GM21786 (cell line): ENCODE measurements around the gene LRRC28.

Experiments
- ATAC-seq: cut with Tn5 transposase; IDR thresholded peaks from one replicate; pipeline ENCODE4 v1.9.1; 2021; ENCODE audit not compliant: unreplicated experiment

The LRRC28 gene

DNA sequence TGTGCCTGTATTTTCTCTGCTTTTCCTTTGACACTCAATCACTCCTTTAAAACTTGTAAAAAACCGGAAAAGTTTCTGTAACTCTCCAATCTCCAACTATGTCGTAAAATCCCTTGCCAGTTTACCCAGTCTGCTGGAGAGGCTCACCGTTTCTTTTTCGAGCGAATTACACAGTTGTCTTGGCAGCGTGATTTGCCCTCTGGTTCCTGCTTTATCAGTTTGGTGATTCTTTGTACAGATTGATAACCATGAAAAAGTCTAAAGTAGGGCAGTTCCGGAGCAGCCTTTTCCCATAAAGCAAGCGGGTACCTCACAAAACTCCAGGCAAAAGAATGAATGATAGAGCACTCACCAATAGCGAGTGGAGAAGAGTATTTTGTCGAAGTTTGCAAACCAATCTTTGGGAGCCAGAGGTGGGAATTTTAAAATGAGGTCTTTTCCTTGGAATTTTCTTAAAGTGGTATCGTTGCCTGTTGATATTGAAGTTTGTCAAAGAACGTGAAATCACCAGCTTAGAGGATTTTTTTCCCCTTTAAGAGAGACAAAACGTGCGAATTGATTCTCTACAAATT, 1.9 kb upstream of the LRRC28 start, which contains the start of gene TTC23:
Gene TTC23, minus strand, starts transcription at position 312 of the 572 bp plus-strand sequence. CDS start 20,869 bp downstream, outside the sequence.
- no peak for ATAC-seq

DNA sequence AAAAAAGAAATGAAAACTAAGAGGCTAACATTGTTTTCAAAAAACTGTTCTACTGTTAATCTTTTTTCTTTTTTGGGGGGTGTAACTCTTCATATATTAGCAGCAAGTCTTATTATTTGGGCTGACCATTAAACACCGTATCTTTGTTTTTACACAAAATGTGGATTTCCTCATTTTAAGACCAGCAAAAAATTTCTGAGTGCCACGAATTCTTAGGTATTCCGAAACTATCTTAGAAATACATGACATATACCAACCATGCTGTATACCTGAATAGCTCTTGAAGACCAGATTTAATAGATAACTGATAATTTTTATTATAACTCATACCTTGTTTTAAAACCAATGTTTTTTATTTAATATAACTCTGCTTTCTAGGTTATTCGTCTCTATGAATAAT, 1.3 kb upstream of the LRRC28 start:
- ATAC-seq: no peak

DNA sequence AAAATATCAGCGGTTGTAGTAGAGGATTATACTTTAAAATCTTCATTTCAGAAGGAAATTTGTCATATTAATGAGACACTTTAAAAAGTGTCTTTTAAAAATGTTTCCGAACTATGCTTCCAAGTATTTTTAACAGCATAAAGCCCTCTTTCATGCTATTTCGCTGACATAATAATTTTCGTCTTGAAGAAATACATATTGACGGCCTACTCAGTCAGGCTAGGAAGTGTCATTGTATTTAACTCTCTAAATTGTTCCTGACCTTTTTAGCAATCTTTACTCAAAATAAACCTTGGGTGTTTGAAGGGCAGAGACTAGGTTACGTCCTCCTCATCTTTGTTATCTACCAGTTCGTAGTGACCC, 806 bp upstream of the LRRC28 start:
- no peak for ATAC-seq

DNA sequence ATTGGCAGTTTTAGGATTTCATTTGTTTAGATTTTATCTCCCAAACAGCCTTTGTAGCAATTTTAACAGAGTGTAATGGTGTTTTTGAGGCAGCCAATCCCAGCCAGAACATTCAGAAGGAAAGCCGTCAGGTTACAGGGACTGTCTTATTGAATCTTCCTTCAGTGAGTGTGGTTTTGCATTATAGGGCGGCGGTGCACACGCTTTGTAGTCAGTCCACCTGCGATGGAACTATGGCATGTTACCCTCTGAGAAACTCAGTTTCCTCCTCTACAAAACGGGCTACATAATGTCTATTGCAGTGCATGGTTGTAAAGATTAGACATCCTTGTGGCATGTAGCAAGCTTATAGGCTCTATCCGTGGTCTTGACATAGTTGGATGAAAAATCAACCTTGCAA, 1.0 kb downstream of the LRRC28 start:
- no peak for ATAC-seq

DNA sequence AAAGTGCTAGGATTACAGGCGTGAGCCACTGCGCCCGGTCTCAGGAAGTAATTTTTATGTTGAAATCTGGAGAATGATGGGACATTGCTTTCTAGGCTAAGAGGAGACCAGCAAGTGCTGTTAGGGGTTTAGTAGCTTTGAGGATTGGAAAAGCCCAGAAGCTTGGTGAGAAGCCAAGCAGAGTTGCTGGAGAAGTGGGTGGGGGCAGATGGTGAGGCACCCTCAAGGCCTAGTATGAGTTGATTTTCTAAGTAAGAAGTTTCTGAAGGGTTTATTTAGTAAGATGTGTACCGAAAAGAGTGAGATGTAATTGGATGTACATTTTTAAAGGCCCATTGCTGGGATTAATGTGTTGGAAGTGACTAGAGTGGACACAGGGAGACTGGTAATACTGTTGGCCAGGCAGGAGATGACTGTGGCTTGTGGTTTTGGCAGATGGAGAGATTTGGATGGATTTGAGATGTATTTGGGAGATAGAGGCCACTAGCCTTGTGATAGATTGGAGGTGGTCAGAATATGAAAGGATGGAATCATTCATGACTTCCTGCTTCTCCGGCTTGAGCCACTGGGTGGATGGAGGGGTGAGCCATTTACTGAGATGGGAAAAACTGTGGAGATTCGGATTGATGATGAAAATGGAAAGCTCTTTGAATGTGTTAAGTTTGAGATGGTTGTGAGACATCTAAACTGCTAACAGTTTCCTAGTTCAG, 2.3 kb downstream of the LRRC28 start:
- no peak for ATAC-seq

DNA sequence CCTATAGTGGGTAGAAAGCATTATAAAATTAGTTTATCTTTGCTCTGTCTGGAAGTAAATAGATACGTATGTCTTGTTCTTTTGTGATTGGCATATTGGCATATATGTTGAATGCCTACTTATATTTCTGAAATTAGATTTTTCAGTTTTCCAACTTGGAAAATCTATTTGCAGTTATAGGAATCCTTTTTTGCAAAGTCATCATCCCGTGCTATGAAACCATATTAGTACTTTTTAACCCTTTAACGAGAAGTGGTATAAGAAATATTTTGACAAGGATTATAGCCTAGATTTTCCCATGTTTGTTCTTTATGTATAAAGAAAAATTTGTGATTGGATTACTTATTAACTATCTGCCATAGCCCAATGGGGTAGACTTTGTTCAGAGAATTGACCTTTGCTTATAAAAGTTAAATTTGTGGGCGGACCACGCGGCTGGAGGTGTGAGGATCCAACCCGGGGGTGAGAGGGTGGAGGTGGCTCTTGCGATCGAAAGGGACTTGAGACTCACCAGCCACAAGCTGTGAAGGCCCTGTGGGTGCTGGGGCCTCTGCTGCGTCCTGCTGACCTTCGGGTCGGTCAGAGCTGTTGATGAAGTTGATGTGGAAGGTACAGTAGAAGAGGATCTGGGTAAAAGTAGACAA, 5.9 kb downstream of the LRRC28 start:
- ATAC-seq: no peak

DNA sequence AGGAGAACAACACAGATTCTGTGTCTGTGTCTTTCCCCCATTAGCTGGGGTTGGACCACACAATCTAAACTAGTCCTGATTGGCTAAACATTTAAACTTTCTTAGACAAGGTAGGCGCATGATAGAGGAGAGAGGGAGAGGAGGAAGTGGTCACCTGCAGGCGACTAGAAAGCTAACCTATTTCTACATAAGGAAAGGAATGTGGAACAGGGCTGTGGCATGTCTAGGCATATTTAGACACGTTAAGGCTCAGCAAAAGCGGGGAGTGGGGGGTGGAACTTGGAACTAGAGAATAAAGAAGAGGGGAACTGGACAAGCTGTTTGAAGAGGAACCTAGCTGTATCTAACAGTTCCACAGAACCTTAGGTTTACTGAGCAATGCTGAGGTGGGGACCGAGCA, 12.8 kb downstream of the LRRC28 start:
- no peak for ATAC-seq

DNA sequence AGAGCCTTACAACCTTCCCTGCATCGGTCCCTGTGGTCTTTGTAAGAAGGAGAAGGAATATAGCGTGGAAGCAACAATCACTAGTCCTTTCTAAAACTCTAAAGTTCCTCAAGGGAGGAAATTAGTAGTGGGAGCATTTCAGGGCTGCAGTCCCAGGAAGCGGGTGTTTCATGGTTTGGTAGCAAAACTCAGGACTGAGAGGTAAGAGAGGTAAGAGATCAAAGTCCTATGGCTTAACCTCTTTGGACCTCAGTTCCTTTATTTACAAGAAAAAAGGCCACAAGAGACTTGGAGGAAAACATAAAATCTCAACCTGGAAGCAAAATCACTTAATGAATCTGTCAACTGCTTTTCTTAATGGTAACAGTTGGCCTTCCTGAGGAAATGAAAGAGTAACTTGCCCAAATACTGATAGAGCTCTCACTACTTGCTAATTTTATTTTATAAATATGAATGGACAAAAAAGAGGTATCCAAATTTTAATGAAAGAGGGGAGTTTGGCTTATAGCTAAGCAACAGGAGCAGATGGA, 14.3 kb downstream of the LRRC28 start:
- no peak for ATAC-seq

DNA sequence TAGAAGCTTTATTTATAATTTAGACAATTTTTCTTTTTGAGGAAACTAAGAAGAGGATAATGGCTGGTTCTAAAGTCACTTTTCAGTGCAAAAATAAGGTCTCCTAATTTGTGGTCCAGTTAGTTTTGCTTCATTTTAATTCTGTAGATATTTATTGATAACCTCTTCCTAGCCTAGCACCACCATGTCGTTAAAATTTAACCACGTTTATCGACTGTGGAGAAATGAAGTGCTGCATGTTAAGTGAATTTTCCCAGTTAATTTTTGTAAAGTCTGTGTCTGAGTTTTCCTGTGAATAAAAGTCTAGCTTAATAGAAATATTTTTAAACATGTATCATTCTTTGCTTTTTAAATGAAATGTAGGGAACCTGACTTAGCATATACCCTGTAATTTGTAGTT, 16.7 kb downstream of the LRRC28 start:
- ATAC-seq: no peak

DNA sequence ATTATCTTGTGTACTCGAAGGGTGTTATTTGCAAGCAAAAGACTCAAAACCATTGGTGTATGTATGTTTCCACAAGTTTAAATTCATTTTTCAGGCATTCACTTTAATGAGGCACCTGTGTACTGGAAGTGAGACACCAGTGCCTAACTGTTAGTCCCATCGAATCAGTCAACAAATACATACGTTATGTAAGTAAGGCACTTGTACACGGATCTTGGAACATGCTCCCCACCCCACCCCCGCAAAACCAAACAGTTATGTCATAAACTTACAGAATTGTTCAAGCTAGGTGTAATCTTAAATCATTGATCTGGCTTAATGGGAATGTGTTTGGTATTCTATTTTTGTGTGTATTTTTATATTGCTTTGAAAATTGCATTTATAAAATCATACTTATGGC, 17.1 kb downstream of the LRRC28 start:
- ATAC-seq: no peak

DNA sequence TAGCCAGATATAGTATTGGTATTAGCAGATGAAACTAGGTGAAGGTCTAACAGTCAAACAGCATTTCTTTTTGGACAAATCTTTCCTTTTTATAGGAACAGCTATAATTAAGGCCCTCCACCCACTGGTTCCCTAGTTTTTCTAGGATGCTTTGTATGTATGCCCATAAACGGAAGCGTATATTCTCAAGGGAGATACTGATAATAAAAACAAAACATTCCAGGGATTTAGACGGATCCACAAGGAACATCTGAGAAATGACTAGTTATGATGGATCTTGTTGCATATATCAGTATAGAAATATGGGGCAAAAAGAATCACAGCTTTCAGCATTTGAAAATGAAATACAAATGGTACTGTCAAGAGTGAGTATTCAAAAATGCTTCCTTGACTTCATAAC, 22.5 kb downstream of the LRRC28 start:
- ATAC-seq: no peak

DNA sequence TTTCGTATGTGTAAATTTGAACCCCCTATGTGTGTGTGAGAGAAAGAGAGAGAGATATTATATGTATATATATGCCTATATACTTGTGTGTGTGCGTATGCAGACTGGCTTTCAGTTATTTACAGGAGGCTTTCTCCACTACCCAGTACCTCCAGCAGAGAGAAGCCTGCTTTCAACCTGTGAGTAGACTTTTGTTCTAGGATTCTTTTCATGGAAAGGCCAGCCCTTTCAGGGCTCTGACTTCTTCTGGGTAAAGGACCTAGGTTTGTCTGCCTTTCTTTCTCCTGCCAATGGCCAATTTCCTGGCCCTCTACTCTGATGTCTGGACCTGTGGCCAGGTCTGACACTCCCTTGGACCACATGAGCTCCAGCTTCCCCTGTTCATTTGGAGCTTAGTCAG, 23.8 kb downstream of the LRRC28 start:
- ATAC-seq: no peak

DNA sequence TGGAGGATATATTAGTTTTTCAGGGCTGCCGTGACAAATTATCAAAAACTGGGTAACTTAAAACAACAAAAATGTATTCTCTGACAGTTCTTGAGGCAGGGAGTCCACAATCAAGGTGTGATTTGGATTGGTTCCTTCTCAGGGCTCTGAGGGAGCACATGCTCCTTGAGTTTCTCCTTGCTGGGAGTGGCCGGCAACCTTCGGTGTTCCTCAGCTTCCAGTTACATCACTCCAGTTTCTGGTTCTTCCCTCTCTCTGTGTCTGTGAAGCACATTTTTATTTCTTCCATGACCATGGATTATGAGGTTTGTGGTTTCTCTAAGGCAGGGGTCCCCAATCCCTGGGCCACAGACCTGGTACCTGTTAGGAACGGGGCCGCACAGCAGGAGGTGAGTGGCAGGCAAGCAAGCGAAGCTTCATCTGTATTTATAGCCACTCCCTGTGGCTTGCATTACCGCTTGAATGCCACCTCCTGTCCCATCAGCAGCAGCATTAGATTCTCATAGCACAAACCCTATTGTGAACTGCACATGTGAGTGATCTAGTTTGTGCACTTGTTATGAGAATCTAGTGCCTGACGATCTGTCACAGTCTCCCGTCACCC, 24.3 kb downstream of the LRRC28 start:
- ATAC-seq: no peak

DNA sequence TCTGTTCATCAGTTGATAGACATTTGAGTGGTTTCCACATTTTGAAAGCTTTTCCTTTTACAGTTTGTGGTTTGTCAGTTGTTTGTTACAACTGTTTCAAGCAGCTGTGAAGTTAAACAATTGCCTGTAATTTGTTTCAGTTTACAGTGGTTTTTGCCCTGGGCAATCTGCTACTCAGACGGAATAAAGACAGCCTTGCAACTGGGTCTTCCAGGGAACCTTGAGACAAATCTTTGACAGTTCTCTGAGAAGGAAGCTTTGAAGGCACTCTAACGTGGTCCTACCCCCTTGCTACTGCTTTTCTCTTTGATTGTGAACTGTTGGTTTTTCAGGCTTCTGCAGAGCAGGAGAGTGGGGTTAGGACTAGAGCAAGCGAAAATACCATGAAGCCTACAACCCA, 28.0 kb downstream of the LRRC28 start:
- no peak for ATAC-seq

DNA sequence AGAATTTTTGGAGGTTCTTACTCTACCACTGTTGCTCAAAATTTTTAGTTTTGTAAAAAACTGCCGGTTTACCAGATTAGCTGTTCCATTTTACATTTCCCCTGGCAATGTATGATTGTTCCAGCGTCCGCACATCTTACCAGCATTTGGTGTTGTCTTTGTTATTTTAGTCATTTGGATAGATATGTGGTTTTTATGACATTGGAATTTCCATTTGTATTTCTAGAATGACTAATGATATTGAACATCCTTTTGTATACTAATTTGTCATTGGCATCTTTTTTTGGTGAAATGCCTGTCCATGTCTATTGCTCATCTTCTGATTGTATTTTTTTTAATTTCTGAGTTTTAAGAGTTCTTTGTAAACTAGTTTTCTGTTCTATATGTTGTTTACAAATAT, 28.5 kb downstream of the LRRC28 start:
- ATAC-seq: no peak

DNA sequence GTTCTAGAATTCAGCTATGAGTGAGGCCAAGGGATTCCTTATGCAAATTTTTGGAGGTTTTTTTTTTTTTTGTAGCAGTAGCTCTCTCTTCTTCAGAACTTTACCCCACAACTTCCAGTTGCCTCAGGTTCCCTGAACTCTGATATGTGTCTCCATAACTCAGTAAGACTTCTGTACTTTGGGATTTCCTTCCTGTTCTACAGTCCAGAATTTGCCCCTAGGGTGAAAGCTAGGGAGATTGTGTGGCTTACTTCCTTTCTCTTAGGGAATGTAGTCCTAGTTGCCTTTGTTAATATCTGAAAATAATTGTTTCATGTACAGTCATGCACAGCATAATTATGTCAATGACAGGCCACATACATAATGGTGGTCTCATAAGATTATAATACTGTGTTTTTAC, 30.8 kb downstream of the LRRC28 start:
- no peak for ATAC-seq

DNA sequence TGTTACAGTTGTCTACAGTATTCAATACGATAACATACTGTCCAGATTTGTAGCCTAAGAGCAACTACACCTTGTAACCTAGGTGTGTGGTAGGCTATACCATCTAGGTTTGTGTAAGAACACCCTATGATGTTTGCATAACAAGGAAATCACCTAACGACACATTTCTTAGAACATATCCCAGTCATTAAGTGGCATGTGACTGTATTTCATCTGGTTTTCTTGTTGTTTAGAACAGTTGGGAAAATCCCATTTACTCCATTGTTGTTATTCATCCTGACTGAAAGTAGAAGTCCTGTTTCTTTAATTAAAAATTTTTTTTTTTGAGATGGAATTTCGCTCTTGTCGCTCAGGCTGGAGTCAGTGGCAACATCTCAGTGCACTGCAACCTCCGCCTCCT, 31.3 kb downstream of the LRRC28 start:
- no peak for ATAC-seq

DNA sequence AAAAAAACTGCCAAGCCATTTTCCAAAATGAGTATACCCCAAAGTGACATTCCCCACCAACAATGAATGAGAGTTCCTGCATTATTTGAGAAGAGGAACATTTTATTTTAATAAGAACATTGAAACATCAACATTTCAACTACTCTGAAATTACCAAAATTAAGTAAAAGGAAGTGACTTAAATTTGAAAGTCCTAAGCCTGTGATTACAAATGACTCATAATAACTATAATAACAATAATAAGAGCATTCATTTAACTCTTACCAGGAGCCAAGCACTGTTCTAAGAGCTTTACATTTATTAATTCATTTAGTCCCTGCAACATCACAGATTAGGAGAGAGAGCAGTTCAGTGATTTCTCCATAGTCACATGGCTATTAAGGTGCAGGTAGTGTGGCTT, 32.4 kb downstream of the LRRC28 start:
- no peak for ATAC-seq

DNA sequence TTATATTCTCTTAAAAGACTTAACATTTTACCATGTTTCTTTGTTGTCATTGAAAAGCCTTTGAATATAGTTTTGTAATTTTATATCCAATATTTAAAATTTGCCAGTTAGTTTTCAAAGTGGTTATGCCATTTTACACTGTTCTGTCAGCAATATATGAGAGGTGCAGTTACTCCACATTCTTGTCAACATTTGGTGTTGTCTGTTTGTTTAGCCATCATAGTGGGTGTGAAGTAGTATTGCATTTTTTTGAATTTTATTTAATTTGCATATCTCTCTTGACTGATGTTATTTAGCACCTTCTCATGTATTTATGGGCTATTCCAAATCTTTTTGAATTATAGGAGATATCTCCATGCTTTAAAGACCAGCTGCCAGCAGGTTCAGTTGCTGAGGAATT, 40.4 kb downstream of the LRRC28 start:
- no peak for ATAC-seq

DNA sequence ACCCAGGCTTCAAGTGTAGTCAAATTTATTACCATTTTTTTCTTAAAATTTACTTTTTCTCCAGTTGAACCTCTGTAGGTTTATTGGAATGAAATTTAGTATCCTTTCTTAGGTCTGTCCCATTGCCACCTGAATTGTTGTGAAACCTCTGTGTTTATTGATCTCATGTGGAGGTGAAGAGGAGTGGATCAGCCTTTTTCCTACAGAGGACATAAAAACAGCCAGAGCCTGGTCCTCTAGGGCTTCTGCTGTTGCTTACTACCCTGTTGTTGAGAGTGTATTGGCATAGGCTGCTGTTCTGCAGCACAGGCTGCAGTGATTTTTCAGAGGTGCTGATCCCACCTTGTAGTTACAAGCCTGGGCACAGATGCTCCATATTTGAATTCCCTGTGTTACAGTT, 44.6 kb downstream of the LRRC28 start:
- ATAC-seq: no peak

DNA sequence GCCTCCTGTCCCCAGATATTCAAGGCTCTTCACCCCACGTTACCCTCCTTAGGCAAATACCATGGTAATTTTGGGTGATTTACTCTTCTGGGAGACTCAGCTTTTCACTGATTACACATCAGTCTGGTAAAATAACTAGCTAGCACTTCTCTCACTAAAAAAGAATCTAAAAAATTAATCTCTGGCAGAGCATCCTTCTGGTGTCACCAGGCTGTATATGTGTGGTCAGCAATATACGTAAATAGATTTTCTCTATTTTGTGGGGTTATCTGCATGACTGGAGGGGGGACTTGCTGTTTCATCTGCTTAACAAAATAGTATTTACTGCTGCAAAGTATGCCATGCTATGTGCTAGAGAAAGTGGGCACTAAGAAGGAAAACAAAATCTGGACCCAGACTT, 45.1 kb downstream of the LRRC28 start:
- no peak for ATAC-seq

DNA sequence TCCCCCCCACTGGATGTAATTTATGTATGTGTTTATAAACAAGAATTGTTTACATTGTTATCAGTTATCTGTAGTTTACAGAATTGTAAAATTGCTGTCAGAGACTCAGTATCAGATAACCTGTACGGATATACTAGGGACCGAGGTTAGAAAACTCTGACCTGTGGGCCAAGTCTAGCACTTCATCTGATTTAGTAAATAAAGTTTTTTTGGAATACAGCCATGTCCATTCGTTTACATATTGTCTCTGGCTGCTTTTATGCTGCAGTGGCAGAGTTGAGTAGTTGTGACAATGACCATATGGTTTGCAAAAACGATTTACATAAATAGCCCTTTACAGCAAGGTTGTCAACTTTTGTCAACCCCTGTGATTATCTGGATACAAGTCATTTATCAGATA, 52.6 kb downstream of the LRRC28 start:
- no peak for ATAC-seq
